Hepatocyte (in vitro differentiated cells): ENCODE results near the gene CP.

Source experiments
- EZH2 ChIP-seq: fragments of 200-600 bp; sonication (generic); IDR thresholded peaks from 2 replicates; pipeline ENCODE4 v1.6.1; 2016; ENCODE audit warnings: antibody characterized with exemption, mild to moderate bottlenecking, borderline replicate concordance
- TF ChIP-seq, protein P1 (sequence below): fragments of 200-600 bp; sonication (generic); IDR thresholded peaks from 2 replicates; pipeline ENCODE4 v1.5.1; 2016; ENCODE audit warnings: antibody characterized with exemption, mild to moderate bottlenecking; ENCODE audit not compliant: poor library complexity

DNA sequence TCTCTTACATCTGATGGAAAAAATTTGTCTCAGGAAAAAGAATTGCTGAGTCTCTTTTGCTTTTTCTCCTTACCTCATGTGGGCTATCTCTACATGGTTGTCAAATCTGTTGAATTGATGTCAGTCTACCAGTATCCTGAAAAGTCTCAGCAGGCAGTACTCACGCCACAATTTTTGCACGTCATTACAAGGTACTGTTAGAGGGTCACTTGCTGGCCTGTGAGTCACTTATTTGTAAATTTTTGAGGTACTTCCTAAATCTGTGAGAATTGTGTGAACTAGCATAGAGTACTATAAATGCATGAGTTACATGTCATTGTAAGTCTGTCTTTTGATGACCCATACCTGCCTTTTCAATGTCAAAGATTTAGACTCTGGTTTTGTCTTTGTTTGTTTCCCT lies 76.3 kb downstream of the CP start:
- TF ChIP-seq, protein P1, sequence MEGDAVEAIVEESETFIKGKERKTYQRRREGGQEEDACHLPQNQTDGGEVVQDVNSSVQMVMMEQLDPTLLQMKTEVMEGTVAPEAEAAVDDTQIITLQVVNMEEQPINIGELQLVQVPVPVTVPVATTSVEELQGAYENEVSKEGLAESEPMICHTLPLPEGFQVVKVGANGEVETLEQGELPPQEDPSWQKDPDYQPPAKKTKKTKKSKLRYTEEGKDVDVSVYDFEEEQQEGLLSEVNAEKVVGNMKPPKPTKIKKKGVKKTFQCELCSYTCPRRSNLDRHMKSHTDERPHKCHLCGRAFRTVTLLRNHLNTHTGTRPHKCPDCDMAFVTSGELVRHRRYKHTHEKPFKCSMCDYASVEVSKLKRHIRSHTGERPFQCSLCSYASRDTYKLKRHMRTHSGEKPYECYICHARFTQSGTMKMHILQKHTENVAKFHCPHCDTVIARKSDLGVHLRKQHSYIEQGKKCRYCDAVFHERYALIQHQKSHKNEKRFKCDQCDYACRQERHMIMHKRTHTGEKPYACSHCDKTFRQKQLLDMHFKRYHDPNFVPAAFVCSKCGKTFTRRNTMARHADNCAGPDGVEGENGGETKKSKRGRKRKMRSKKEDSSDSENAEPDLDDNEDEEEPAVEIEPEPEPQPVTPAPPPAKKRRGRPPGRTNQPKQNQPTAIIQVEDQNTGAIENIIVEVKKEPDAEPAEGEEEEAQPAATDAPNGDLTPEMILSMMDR: no peak
- no peak for TF ChIP-seq EZH2
